Fibroblast of the aortic adventitia (primary cell): ENCODE results near the gene SH3GL2. TPM values are rescaled to one million over a fixed set of nuclear protein-coding genes. Genes with fewer than 3 reads are reported as not detected.

ENCODE experiments used
- DNase-seq: peaks from one replicate; pipeline ENCODE4 v3.0.0-alpha.2; 2010; ENCODE audit warnings: low read depth
- H3K4me3 ChIP-seq: 2 replicates; pipeline ENCODE4 v1.5.1; 2011; ENCODE audit warnings: low read depth, mild to moderate bottlenecking, control low read depth, low read length, moderate library complexity
- CTCF ChIP-seq: IDR thresholded peaks from 2 replicates; pipeline ENCODE4 v1.5.1; 2011; ENCODE audit warnings: mild to moderate bottlenecking, low read length, control low read depth, inconsistent platforms; ENCODE audit not compliant: insufficient read depth
- total RNA-seq: library from RNA; depleted of rRNA; stranded (reverse); fragments of >200 nt; gene quantifications from 2 replicates; pipeline ENCODE4 v1.2.3, GENCODE V29; 2012; ENCODE audit warnings: low replicate concordance

The SH3GL2 gene
- total RNA-seq, 1 donor: 0.18 TPM

- peak; percentile 6 for DNase-seq
- no peak overlapping the region for H3K4me3 ChIP-seq
- no peak for TF ChIP-seq CTCF
Observed at GRCh38 chr9:17793713-17794622, 215.1 kb downstream of the SH3GL2 start.

GRCh38 chr9:17795744-17796143 is 216.9 kb downstream of the SH3GL2 start:
- no peak for TF ChIP-seq CTCF
- peak; percentile 37 for DNase-seq
- H3K4me3 ChIP-seq: no peak overlapping the region

GRCh38 chr9:17799369-17799768 is 220.5 kb downstream of the SH3GL2 start:
- no peak overlapping the region for H3K4me3 ChIP-seq
- DNase-seq: peak; percentile 59
- TF ChIP-seq CTCF: no peak

GRCh38 chr9:17800418-17800817 is 221.6 kb downstream of the SH3GL2 start:
- DNase-seq: no peak
- no peak for TF ChIP-seq CTCF
- H3K4me3 ChIP-seq: no peak overlapping the region

GRCh38 chr9:17802249-17802857 is 223.5 kb downstream of the SH3GL2 start:
- TF ChIP-seq CTCF: peak; percentile 66

GRCh38 chr9:17807613-17808282 is 228.9 kb downstream of the SH3GL2 start:
- TF ChIP-seq CTCF: no peak
- no peak for DNase-seq
- H3K4me3 ChIP-seq: no peak overlapping the region

More at GRCh38 chr9:17802249-17802857, 223.5 kb downstream of the SH3GL2 start:
- peak; percentile 38 for DNase-seq
- H3K4me3 ChIP-seq: no peak overlapping the region
